Peyer's patch (tissue), 4 donors: Measurements from ENCODE around the gene KRTAP9-7.

Experiments
- POLR2A ChIP-seq, 2 donors: fragments of 450-650 bp; IDR thresholded peaks; one replicate each; pipeline ENCODE4 v1.5.1; 2017; ENCODE audit warnings: antibody characterized with exemption in 2 of 2, mild to moderate bottlenecking in 2 of 2, moderate library complexity in 2 of 2
- TF ChIP-seq, protein P1 (sequence below), 6 experiments: fragments of 450-650 bp in 4 of 6; fragments of 200-600 bp in 2 of 6; sonication (generic) in 1 of 6; IDR thresholded peaks; one replicate each; pipeline ENCODE4 v1.5.1; 2017 to 2019; ENCODE audit warnings: antibody characterized with exemption in 6 of 6, mild to moderate bottlenecking in 3 of 6, moderate library complexity in 1 of 6

DNA sequence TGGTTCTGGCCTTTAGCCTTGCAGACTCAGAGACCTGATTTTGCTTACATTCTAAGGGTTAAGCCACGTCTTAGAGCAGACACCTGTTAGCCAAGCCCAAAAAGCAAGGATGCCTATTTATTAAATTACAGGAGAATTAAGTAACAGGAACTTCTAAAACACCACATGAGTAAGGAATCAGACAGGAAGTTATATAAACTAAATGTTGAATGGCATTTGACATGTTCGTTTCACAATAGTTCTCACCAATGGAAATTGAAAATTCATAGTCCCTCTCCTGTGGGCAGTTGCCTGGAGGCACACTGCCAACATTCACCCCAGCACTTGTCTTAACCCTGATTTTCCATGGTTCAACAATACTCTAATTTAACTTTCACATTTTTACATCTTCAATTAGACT is 9.0 kb downstream of the KRTAP9-7 start:
- TF ChIP-seq, protein P1, sequence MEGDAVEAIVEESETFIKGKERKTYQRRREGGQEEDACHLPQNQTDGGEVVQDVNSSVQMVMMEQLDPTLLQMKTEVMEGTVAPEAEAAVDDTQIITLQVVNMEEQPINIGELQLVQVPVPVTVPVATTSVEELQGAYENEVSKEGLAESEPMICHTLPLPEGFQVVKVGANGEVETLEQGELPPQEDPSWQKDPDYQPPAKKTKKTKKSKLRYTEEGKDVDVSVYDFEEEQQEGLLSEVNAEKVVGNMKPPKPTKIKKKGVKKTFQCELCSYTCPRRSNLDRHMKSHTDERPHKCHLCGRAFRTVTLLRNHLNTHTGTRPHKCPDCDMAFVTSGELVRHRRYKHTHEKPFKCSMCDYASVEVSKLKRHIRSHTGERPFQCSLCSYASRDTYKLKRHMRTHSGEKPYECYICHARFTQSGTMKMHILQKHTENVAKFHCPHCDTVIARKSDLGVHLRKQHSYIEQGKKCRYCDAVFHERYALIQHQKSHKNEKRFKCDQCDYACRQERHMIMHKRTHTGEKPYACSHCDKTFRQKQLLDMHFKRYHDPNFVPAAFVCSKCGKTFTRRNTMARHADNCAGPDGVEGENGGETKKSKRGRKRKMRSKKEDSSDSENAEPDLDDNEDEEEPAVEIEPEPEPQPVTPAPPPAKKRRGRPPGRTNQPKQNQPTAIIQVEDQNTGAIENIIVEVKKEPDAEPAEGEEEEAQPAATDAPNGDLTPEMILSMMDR (IDR thresholded peaks at IDR 0.05), result no peak
- TF ChIP-seq POLR2A (IDR thresholded peaks at IDR 0.05), result no peak
